IMR-90 (cell line): ENCODE results near the gene HSPA1L. TPM values are rescaled to one million over a fixed set of nuclear protein-coding genes. Genes with fewer than 3 reads are reported as not detected.
"Not testable (repeated sequence)": the region's sequence is repeated elsewhere in the genome, so short reads cannot be mapped to it uniquely, and the experiment has no call there.

ENCODE experiments used
- ATAC-seq: fragments of 200-7000 bp; cut with Tn5 transposase; 2 replicates; pipeline ENCODE4 v1.9.1; 2020; ENCODE audit warnings: low read depth, mild to moderate bottlenecking, moderate library complexity
- BruUV-seq: library from RNA; stranded (reverse); fragments of 400-500 nt; replicated peaks from 2 replicates; lab custom pipeline; 2021; lab: Mats Ljungman, UMichigan
- CTCF ChIA-PET: fragments of 300-600 bp; formaldehyde crosslinking; extraction: SDS; loops from one replicate; lab custom pipeline; 2021; ENCODE audit warnings: antibody characterized with exemption; lab: Yijun Ruan, JAX
- POLR2A ChIA-PET: fragments of 300-600 bp; sonication (Branson Sonifier 250); formaldehyde crosslinking; loops from one replicate; lab custom pipeline; 2022; ENCODE audit warnings: antibody characterized with exemption; ENCODE audit not compliant: unreplicated experiment; lab: Charles Lee
- DNase-seq: peaks from one replicate; pipeline ENCODE4 v3.0.0; 2013
- H2AFZ ChIP-seq: replicated peaks from 2 replicates; pipeline ENCODE3; 2013; ENCODE audit warnings: low read length, mild to moderate bottlenecking; ENCODE audit not compliant: poor library complexity
- H2AK5ac ChIP-seq: 2 replicates; pipeline ENCODE4 v1.6.1; 2013; ENCODE audit warnings: low read depth, low read length, inconsistent platforms
- H2AK9ac ChIP-seq: replicated peaks from 2 replicates; pipeline ENCODE3; 2013; ENCODE audit warnings: mild to moderate bottlenecking, low read depth, low read length, moderate library complexity; ENCODE audit not compliant: poor library complexity
- H2BK120ac ChIP-seq: 2 replicates; pipeline ENCODE4 v1.6.1; 2013; ENCODE audit warnings: low read depth, low read length, inconsistent platforms
- H2BK15ac ChIP-seq: 3 replicates; pipeline ENCODE4 v1.6.1; 2013; ENCODE audit warnings: low read depth, low read length, inconsistent platforms
- H2BK20ac ChIP-seq: 2 replicates; pipeline ENCODE4 v1.6.1; 2013; ENCODE audit warnings: low read depth, mild to moderate bottlenecking, inconsistent platforms, low read length, moderate library complexity
- H2BK5ac ChIP-seq: 2 replicates; pipeline ENCODE4 v1.6.1; 2013; ENCODE audit warnings: mild to moderate bottlenecking, low read depth, low read length, inconsistent platforms; ENCODE audit not compliant: poor library complexity, severe bottlenecking
- H3K14ac ChIP-seq: replicated peaks from 2 replicates; pipeline ENCODE4 v1.6.1; 2013; ENCODE audit warnings: low read depth, low read length, inconsistent platforms
- H3K18ac ChIP-seq: 2 replicates; pipeline ENCODE4 v1.6.1; 2013; ENCODE audit warnings: low read depth, low read length, control low read depth
- H3K23ac ChIP-seq: 2 replicates; pipeline ENCODE4 v1.6.1; 2013; ENCODE audit warnings: low read depth, low read length, inconsistent platforms
- H3K27ac ChIP-seq: 2 replicates; pipeline ENCODE4 v1.5.1; 2013; ENCODE audit warnings: mild to moderate bottlenecking, control low read depth, low read length; ENCODE audit not compliant: insufficient read depth
- H3K27me3 ChIP-seq: 2 replicates; pipeline ENCODE4 v1.6.1; 2013; ENCODE audit warnings: low read length; ENCODE audit not compliant: control insufficient read depth, insufficient read depth
- H3K36me3 ChIP-seq: 2 replicates; pipeline ENCODE4 v1.6.1; 2013; ENCODE audit warnings: low read length, mixed read lengths; ENCODE audit not compliant: control insufficient read depth, insufficient read depth
- H3K4ac ChIP-seq: 2 replicates; pipeline ENCODE4 v1.6.1; 2013; ENCODE audit warnings: low read depth, low read length, inconsistent platforms
- H3K4me1 ChIP-seq: 2 replicates; pipeline ENCODE4 v1.6.1; 2013; ENCODE audit warnings: low read length, mixed read lengths; ENCODE audit not compliant: control insufficient read depth, insufficient read depth
- H3K4me2 ChIP-seq: 2 replicates; pipeline ENCODE4 v1.6.1; 2013; ENCODE audit warnings: low read depth, mild to moderate bottlenecking, control low read depth, low read length, moderate library complexity
- H3K4me3 ChIP-seq: 2 replicates; pipeline ENCODE4 v1.5.1; 2013; ENCODE audit warnings: low read depth, mild to moderate bottlenecking, control low read depth, low read length, moderate library complexity; ENCODE audit not compliant: insufficient read depth
- H3K56ac ChIP-seq: 2 replicates; pipeline ENCODE4 v1.6.1; 2013; ENCODE audit warnings: low read length, inconsistent platforms; ENCODE audit not compliant: insufficient read depth; ENCODE audit errors: extremely low read depth
- H3K79me1 ChIP-seq, 2 experiments: 2 replicates each; pipeline ENCODE4 v1.6.1; 2013; ENCODE audit warnings: low read length in 2 of 2, inconsistent platforms in 1 of 2, low read depth in 1 of 2
- H3K9ac ChIP-seq: 2 replicates; pipeline ENCODE4 v1.6.1; 2013; ENCODE audit warnings: low read depth, low read length, control low read depth
- H3K9me1 ChIP-seq: 2 replicates; pipeline ENCODE4 v1.6.1; 2013; ENCODE audit warnings: low read length, inconsistent platforms; ENCODE audit not compliant: insufficient read depth
- H3K9me3 ChIP-seq: 2 replicates; pipeline ENCODE4 v1.6.1; 2013; ENCODE audit warnings: low read length; ENCODE audit not compliant: control insufficient read depth, insufficient read depth
- H4K20me1 ChIP-seq: 2 replicates; pipeline ENCODE4 v1.6.1; 2013; ENCODE audit warnings: low read length, inconsistent platforms; ENCODE audit not compliant: insufficient read depth
- H4K5ac ChIP-seq: 2 replicates; pipeline ENCODE4 v1.6.1; 2013; ENCODE audit warnings: mild to moderate bottlenecking, low read depth, low read length, control low read depth
- H4K8ac ChIP-seq, 2 experiments: 2 replicates each; pipeline ENCODE4 v1.6.1; 2013; ENCODE audit warnings: low read depth in 2 of 2, low read length in 2 of 2, control low read depth in 1 of 2, inconsistent platforms in 1 of 2
- H4K91ac ChIP-seq: 2 replicates; pipeline ENCODE4 v1.6.1; 2013; ENCODE audit warnings: low read depth, low read length, inconsistent platforms; ENCODE audit not compliant: insufficient read depth
- MXI1 ChIP-seq: IDR thresholded peaks from 2 replicates; pipeline ENCODE4 v1.6.1; 2012; ENCODE audit warnings: low read depth, mild to moderate bottlenecking, low read length, moderate library complexity, borderline replicate concordance
- POLR2A ChIP-seq: IDR thresholded peaks from 2 replicates; pipeline ENCODE4 v1.6.1; 2012; ENCODE audit warnings: mild to moderate bottlenecking, low read depth, low read length
- RFX5 ChIP-seq: IDR thresholded peaks from 2 replicates; pipeline ENCODE4 v1.8.0; 2012; ENCODE audit warnings: low read depth, mild to moderate bottlenecking, low read length, moderate library complexity
- WGBS, 2 experiments: methylation state at CpG; one replicate each; pipeline versions ENCODE4 v1.1.5 to v1.1.7; 2013; ENCODE audit warnings: missing lambda C conversion rate in 2 of 2; ENCODE audit not compliant: insufficient read length in 1 of 2; ENCODE audit errors: extremely low coverage in 2 of 2; 5-methylcytosine and 5-hydroxymethylcytosine counted together
- dilution Hi-C: fragments of 300-500 bp; cut with HindIII; formaldehyde crosslinking; loops from one replicate; pipeline ENCODE4 v1.14.3; 2018; ENCODE audit warnings: low sequenced_read_pairs; ENCODE audit not compliant: unreplicated experiment
- in situ Hi-C: fragments of 300-500 bp; cut with MboI; formaldehyde crosslinking; loops from 3 replicates; pipeline ENCODE4 v1.14.3; 2019; ENCODE audit warnings: low sequenced_read_pairs, inconsistent platforms, mixed read lengths
- intact Hi-C: fragments of 100-400 bp; cut with micrococcal nuclease; formaldehyde crosslinking; loops from 2 replicates; pipeline ENCODE4 v1.10.0; 2022
- polyA plus RNA-seq, 3 experiments: library from polyadenylated mRNA; depleted of rRNA; stranded (reverse); fragments of >200 nt; gene quantifications; 2 replicates each; pipeline ENCODE4 v1.2.3, GENCODE V29; 2012; ENCODE audit warnings: low replicate concordance in 1 of 3
- total RNA-seq: library from RNA; depleted of rRNA; stranded (reverse); fragments of >200 nt; gene quantifications from 2 replicates; pipeline ENCODE4 v1.2.3, GENCODE V29; 2012

The HSPA1L gene
- total and polyA plus RNA-seq, 2 of the 4 experiments (the other 2 are of a cell fraction), result 0.97 to 1.3 TPM

GRCh38 chr6:31864818-31865204 lies 49.7 kb upstream of the HSPA1L start:
- ATAC-seq, result no peak
- peaks cover 7 to 20% of the 10 kb centered on the region in 2 experiments; a peak in 2 of 4 replicates for H3K79me1 ChIP-seq
- H2BK120ac ChIP-seq, result no peak overlapping the region
- H3K56ac ChIP-seq, result no peak overlapping the region
- H3K4me1 ChIP-seq, result peaks cover 4% of the 10 kb centered on the region
- no peak overlapping the region for H3K4me2 ChIP-seq
- ChIA-PET POLR2A (no interaction called here), CTCF (no interaction called here)
- no peak overlapping the region for H2BK5ac ChIP-seq
- H3K23ac ChIP-seq, result no peak overlapping the region
- H2AK9ac ChIP-seq, result peak overlapping the region; percentile 83
- H3K9me1 ChIP-seq, result no peaks in the 10 kb centered on the region
- H3K4me3 ChIP-seq, result no peak overlapping the region
- H4K91ac ChIP-seq, result no peak overlapping the region
- TF ChIP-seq MXI1 (no peak), RFX5 (no peak), POLR2A (no peak)
- no peak for DNase-seq
- no peak overlapping the region for H4K5ac ChIP-seq
- H3K18ac ChIP-seq, result no peak overlapping the region
- H3K4ac ChIP-seq, result no peak overlapping the region
- H2AK5ac ChIP-seq, result no peak overlapping the region
- in situ Hi-C loops, result no loop called here
- H3K9me3 ChIP-seq, result no peaks in the 10 kb centered on the region
- dilution Hi-C loops, result no loop called here
- no peak overlapping the region for H2BK20ac ChIP-seq
- BruUV-seq, result no TSS peak
- H3K14ac ChIP-seq, result no peak overlapping the region
- intact Hi-C loops, result no loop called here
- no peaks in the 10 kb centered on the region for H4K20me1 ChIP-seq
- H3K27ac ChIP-seq, result no peak overlapping the region
- H4K8ac ChIP-seq, result no peak overlapping the region
- no peak overlapping the region for H2BK15ac ChIP-seq
- no peak overlapping the region for H3K9ac ChIP-seq
- peaks cover 11% of the 10 kb centered on the region; the same call in 1 of the 2 replicates for H3K36me3 ChIP-seq
- H3K27me3 ChIP-seq, result no peaks in the 10 kb centered on the region
- H2AFZ ChIP-seq, result peak overlapping the region; percentile 34
- WGBS, 2 experiments, result 74% methylated on average over 3 of the region's 8 CpGs; no CpG with 5 or more reads in 1 of the 2 experiments

- not testable (repeated sequence) for ATAC-seq, H3K27ac ChIP-seq
- peak overlapping the region; percentile 71 for H3K4me2 ChIP-seq
These were observed 49.1 kb upstream of the HSPA1L start for GRCh38 chr6:31864123-31864562.

More at GRCh38 chr6:31864123-31864562, 49.1 kb upstream of the HSPA1L start:
- dilution Hi-C loops, H2BK20ac ChIP-seq, H3K9me3 ChIP-seq, H3K18ac ChIP-seq, DNase-seq, intact Hi-C loops, H2BK120ac ChIP-seq, H3K23ac ChIP-seq, H2BK15ac ChIP-seq, H3K14ac ChIP-seq, H3K56ac ChIP-seq, H3K27me3 ChIP-seq, H4K91ac ChIP-seq, H2BK5ac ChIP-seq, CTCF ChIA-PET, H4K5ac ChIP-seq, H4K20me1 ChIP-seq, H3K4me1 ChIP-seq, BruUV-seq, in situ Hi-C loops, H3K9me1 ChIP-seq: not testable (repeated sequence)
- Histone ChIP-seq H3K4ac (peak overlapping the region; percentile 53; the same call in 1 of the 2 replicates), H3K36me3 (peaks cover 18% of the 10 kb centered on the region), H2AFZ (peak overlapping the region; percentile 97), H4K8ac (peak overlapping the region in 1 of 2 experiments; percentile 1; a peak in 1 of 4 replicates), H2AK9ac (peak overlapping the region; percentile 83), H3K9ac (peak overlapping the region; percentile 17; the same call in 1 of the 2 replicates), H3K4me3 (peak overlapping the region; percentile 60), H3K79me1 (peaks cover 7 to 20% of the 10 kb centered on the region in 2 experiments; a peak in 2 of 4 replicates), H2AK5ac (peak overlapping the region; percentile 86)
- WGBS, 2 experiments, result 40% methylated on average over 5 of the region's 16 CpGs; no CpG with 5 or more reads in 1 of the 2 experiments
- POLR2A ChIA-PET, result interaction anchor here (0.6 kb wide), 2 partner anchors 95 to 242 kb away, joined by 3 read pairs; partner anchors contain the start of gene SKIC2
